GM12878 (cell line): Measurements from ENCODE around the gene TET2. TPM values are rescaled to one million over a fixed set of nuclear protein-coding genes. Genes with fewer than 3 reads are reported as not detected.
A peak's percentile ranks its signal among the peaks of the same experiment; 100 is the strongest.

ENCODE experiments used
- ATAC-seq: fragments of 200-7000 bp; cut with Tn5 transposase; 3 replicates; pipeline ENCODE4 v1.9.1; 2020; ENCODE audit warnings: mild to moderate bottlenecking, moderate library complexity
- BruUV-seq: library from RNA; stranded (reverse); fragments of 400-500 nt; replicated peaks from 2 replicates; lab custom pipeline; 2021; lab: Mats Ljungman, UMichigan
- CTCF ChIA-PET: fragments of 300-600 bp; sonication (Branson Sonifier 250); formaldehyde crosslinking; extraction: SDS; loops from one replicate; lab custom pipeline; 2021; ENCODE audit warnings: inconsistent platforms; lab: Yijun Ruan, JAX
- POLR2A ChIA-PET: fragments of 350-600 bp; formaldehyde crosslinking; extraction: SDS; loops from one replicate; lab custom pipeline; 2021; ENCODE audit warnings: inconsistent platforms; lab: Charles Lee
- RAD21 ChIA-PET: fragments of 300-600 bp; sonication (Branson Sonifier 250); formaldehyde crosslinking; loops from one replicate; lab custom pipeline; 2023; ENCODE audit warnings: antibody characterized with exemption; ENCODE audit not compliant: unreplicated experiment; lab: Charles Lee
- SMC1A ChIA-PET: fragments of 300-600 bp; sonication (Branson Sonifier 250); formaldehyde crosslinking; loops from one replicate; lab custom pipeline; 2023; ENCODE audit not compliant: unreplicated experiment, uncharacterized antibody; lab: Charles Lee
- DNase-seq: peaks from one replicate; pipeline ENCODE4 v3.0.0-alpha.2; 2011; ENCODE audit warnings: low read depth, low spot score
- FAIRE-seq: peaks from 3 replicates; lab custom pipeline; 2011; peaks lifted over from hg19 to GRCh38; lab: Jason Lieb, UNC
- H2AFZ ChIP-seq: 2 replicates; pipeline ENCODE4 v1.6.0; 2011; ENCODE audit warnings: low read depth, low read length, control low read depth; ENCODE audit not compliant: control insufficient read depth
- H3K27ac ChIP-seq: 2 replicates; pipeline ENCODE4 v1.5.1; 2011; ENCODE audit warnings: control low read depth; ENCODE audit not compliant: control insufficient read depth, insufficient read depth
- H3K27me3 ChIP-seq, 2 experiments: replicated peaks in 1 of 2; 2 replicates each; pipeline versions ENCODE4 v1.6.0 to v1.6.1; 2011; ENCODE audit warnings: low read length in 1 of 2; ENCODE audit not compliant: control insufficient read depth in 2 of 2, insufficient read depth in 2 of 2
- H3K36me3 ChIP-seq, 2 experiments: 2 replicates each; pipeline ENCODE4 v1.5.1; 2011; ENCODE audit warnings: low read length in 1 of 2; ENCODE audit not compliant: control insufficient read depth in 2 of 2, insufficient read depth in 2 of 2
- H3K4me1 ChIP-seq: 2 replicates; pipeline ENCODE4 v1.6.1; 2011; ENCODE audit warnings: mild to moderate bottlenecking, low read length, moderate library complexity, mixed read lengths; ENCODE audit not compliant: control insufficient read depth, insufficient read depth
- H3K4me2 ChIP-seq: 2 replicates; pipeline ENCODE4 v1.6.0; 2011; ENCODE audit warnings: control low read depth; ENCODE audit not compliant: control insufficient read depth, insufficient read depth
- H3K4me3 ChIP-seq: fragments of 200-600 bp; sonication (generic); 2 replicates; pipeline ENCODE4 v1.5.1; 2016
- H3K79me2 ChIP-seq: 2 replicates; pipeline ENCODE4 v1.6.0; 2011; ENCODE audit warnings: low read length; ENCODE audit not compliant: control insufficient read depth, insufficient read depth
- H3K9ac ChIP-seq: 2 replicates; pipeline ENCODE4 v1.8.0; 2011; ENCODE audit warnings: low read length, control low read depth, mixed read lengths; ENCODE audit not compliant: control insufficient read depth, insufficient read depth
- H3K9me3 ChIP-seq: replicated peaks from 3 replicates; pipeline ENCODE4 v1.5.1; 2011; ENCODE audit warnings: mild to moderate bottlenecking, low read length; ENCODE audit not compliant: control insufficient read depth, insufficient read depth
- H4K20me1 ChIP-seq: 2 replicates; pipeline ENCODE4 v1.6.0; 2011; ENCODE audit not compliant: control insufficient read depth, insufficient read depth
- BCLAF1 ChIP-seq: fragments of 450-650 bp; IDR thresholded peaks from 2 replicates; pipeline ENCODE4 v1.6.1; 2017; ENCODE audit warnings: antibody characterized with exemption, mild to moderate bottlenecking, moderate library complexity
- CBX3 ChIP-seq: fragments of 200-600 bp; sonication (generic); IDR thresholded peaks from 2 replicates; pipeline ENCODE4 v1.6.1; 2016; ENCODE audit warnings: low read depth, borderline replicate concordance
- MTA3 ChIP-seq: IDR thresholded peaks from 2 replicates; pipeline ENCODE4 v1.6.1; 2012; ENCODE audit warnings: low read length, inconsistent platforms, borderline replicate concordance
- NFXL1 ChIP-seq: fragments of 450-650 bp; IDR thresholded peaks from 2 replicates; pipeline ENCODE4 v1.6.1; 2017; ENCODE audit warnings: antibody characterized with exemption, mild to moderate bottlenecking, borderline replicate concordance
- PML ChIP-seq: IDR thresholded peaks from 2 replicates; pipeline ENCODE4 v1.6.1; 2012; ENCODE audit warnings: low read length, inconsistent platforms
- POLR2AphosphoS5 ChIP-seq: IDR thresholded peaks from 2 replicates; pipeline ENCODE4 v1.6.1; 2011; ENCODE audit warnings: mild to moderate bottlenecking, low read length, inconsistent platforms
- PRDM15 ChIP-seq: fragments of 450-650 bp; formaldehyde crosslinking; IDR thresholded peaks from 2 replicates; pipeline ENCODE4 v1.4.0; 2020; ENCODE audit warnings: mild to moderate bottlenecking, moderate library complexity
- STAT1 ChIP-seq: fragments of 450-650 bp; conservative IDR thresholded peaks from 2 replicates; pipeline ENCODE4 v1.6.1; 2014; ENCODE audit warnings: antibody characterized with exemption, mild to moderate bottlenecking
- USF2 ChIP-seq: IDR thresholded peaks from 2 replicates; pipeline ENCODE4 v1.6.1; 2011; ENCODE audit warnings: low read depth, low read length, improper control_type of control experiment, borderline replicate concordance
- YY1 ChIP-seq: IDR thresholded peaks from 2 replicates; pipeline ENCODE4 v1.6.1; 2011; ENCODE audit warnings: low read depth, mild to moderate bottlenecking, low read length
- WGBS: methylation state at CpG from one replicate; pipeline ENCODE4 v1.1.6; 2016; ENCODE audit warnings: low lambda C conversion rate; ENCODE audit not compliant: insufficient replicate concordance, insufficient coverage; ENCODE audit errors: missing lambda C conversion rate; 5-methylcytosine and 5-hydroxymethylcytosine counted together
- in situ Hi-C: fragments of 300-500 bp; cut with MboI; formaldehyde crosslinking; loops from 9 replicates; pipeline ENCODE4 v1.14.3; 2018; ENCODE audit warnings: mixed read lengths
- intact Hi-C: fragments of 100-400 bp; cut with micrococcal nuclease; formaldehyde crosslinking; loops from one replicate; pipeline ENCODE4 v1.14.2; 2022; ENCODE audit not compliant: unreplicated experiment
- polyA plus RNA-seq, 11 experiments: library from polyadenylated mRNA; depleted of rRNA in 4 of 11; unstranded in 6 of 11; stranded (reverse) in 5 of 11; fragments of >200 nt; fragmentation: Nextera tagmentation in 4 of 11; fragmentation: Illumina TruSeq in 1 of 11; extraction: Ambion mirVana in 4 of 11; extraction: Trizol in 1 of 11; gene quantifications; 1 replicate in 1 of 11; 2 replicates in 10 of 11; pipeline versions ENCODE4 v1.2.1 to v1.2.3, GENCODE V29; 2011 to 2016; ENCODE audit warnings: inconsistent platforms in 2 of 11, missing spikeins in 2 of 11, low read depth in 1 of 11
- total RNA-seq, 4 experiments: library from RNA; depleted of rRNA in 3 of 4; stranded (reverse); fragments of >200 nt in 3 of 4; fragmentation: Illumina TruSeq in 1 of 4; extraction: Trizol in 1 of 4; gene quantifications; 2 replicates each; pipeline versions ENCODE4 v1.2.1 to v1.2.3, GENCODE V29; 2013 to 2021

Gene TET2
- total and polyA plus RNA-seq, 10 of the 15 experiments (the other 5 are each of a cell fraction or from before 2014, with no cell fraction given): 3.7 to 49.0 (median 27.5) TPM

DNA sequence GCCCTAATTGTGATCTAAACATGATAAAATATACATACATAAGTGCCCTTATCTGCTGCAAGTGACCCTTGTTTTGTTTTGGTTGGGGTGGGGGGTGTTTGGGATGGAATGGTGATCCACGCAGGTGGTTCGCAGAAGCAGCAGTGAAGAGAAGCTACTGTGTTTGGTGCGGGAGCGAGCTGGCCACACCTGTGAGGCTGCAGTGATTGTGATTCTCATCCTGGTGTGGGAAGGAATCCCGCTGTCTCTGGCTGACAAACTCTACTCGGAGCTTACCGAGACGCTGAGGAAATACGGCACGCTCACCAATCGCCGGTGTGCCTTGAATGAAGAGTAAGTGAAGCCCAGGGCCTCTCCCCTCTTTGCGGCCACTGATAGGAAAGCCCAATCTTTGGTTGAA, 96.8 kb downstream of the TET2 start:
- peaks cover 2 to 26% of the 10 kb centered on the region in 2 experiments; a peak in 3 of 4 replicates for H3K36me3 ChIP-seq
- H2AFZ ChIP-seq: no peak overlapping the region
- H4K20me1 ChIP-seq: no peaks in the 10 kb centered on the region
- H3K4me2 ChIP-seq: no peak overlapping the region
- RAD21 ChIA-PET: no interaction called here
- SMC1A ChIA-PET: interaction anchor here (1.7 kb wide), 1 partner anchor 14 kb away, joined by 3 read pairs; no protein-coding TSS in a partner anchor
- 99% methylated on average over 13 of the region's 13 CpGs for WGBS
- no TSS peak for BruUV-seq
- no peak for ATAC-seq
- no peak for FAIRE-seq
- intact Hi-C loops (no loop called here), in situ Hi-C loops (no loop called here)
- H3K9me3 ChIP-seq: peaks cover 12% of the 10 kb centered on the region
- no peak overlapping the region for H3K27ac ChIP-seq
- no peak overlapping the region for H3K9ac ChIP-seq
- H3K27me3 ChIP-seq: no peaks in the 10 kb centered on the region
- POLR2A ChIA-PET: no interaction called here
- TF ChIP-seq USF2 (no peak), POLR2AphosphoS5 (0 out of 2 replicates have a peak, but pooled peaks have one; percentile 44), YY1 (no peak), CBX3 (no peak)
- DNase-seq: no peak
- H3K4me1 ChIP-seq: no peaks in the 10 kb centered on the region
- CTCF ChIA-PET: no interaction called here
- peaks cover 5% of the 10 kb centered on the region; the same call in 1 of the 2 replicates for H3K79me2 ChIP-seq
- no peak overlapping the region for H3K4me3 ChIP-seq

DNA sequence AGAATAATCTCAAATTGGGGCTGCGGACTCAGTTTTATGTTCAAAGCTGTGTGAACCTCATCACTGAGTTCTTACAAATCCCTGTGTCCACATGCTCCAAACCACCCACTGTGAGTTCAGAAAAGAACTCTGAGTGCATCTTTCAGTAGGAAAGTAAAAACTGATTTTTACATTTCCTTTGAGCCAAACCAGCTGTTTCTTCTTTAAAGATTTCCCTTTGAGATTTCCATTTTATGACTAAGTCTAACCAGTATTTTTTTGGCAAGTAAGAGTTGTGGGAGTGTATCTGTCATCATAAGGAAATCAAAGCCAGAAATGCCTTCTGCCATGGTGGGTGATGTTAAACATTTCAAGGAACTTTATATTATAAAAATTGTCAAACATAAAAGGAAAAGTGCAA, 100.0 kb downstream of the TET2 start:
- no peak for FAIRE-seq
- no peaks in the 10 kb centered on the region for H3K79me2 ChIP-seq
- ChIA-PET SMC1A (interaction anchor here (0.7 to 2.5 kb wide), 4 partner anchors 12 to 49 kb away, joined by 3 to 7 read pairs (median 6); no protein-coding TSS in a partner anchor), POLR2A (no interaction called here), CTCF (interaction anchor here (2.1 kb wide), 1 partner anchor 14 kb away, joined by 6 read pairs; no protein-coding TSS in a partner anchor), RAD21 (no interaction called here)
- no peak for ATAC-seq
- no peak overlapping the region for H3K27ac ChIP-seq
- H3K4me1 ChIP-seq: no peaks in the 10 kb centered on the region
- H4K20me1 ChIP-seq: no peaks in the 10 kb centered on the region
- no peak for DNase-seq
- H3K4me3 ChIP-seq: no peak overlapping the region
- BruUV-seq: no TSS peak
- H3K9me3 ChIP-seq: peaks cover 2% of the 10 kb centered on the region
- intact Hi-C loops (no loop called here), in situ Hi-C loops (no loop called here)
- H3K36me3 ChIP-seq: peaks cover 2 to 24% of the 10 kb centered on the region in 2 experiments
- no peaks in the 10 kb centered on the region for H3K27me3 ChIP-seq
- no peak overlapping the region for H2AFZ ChIP-seq
- H3K9ac ChIP-seq: no peak overlapping the region
- H3K4me2 ChIP-seq: no peak overlapping the region
- 100% methylated on average over 1 of the region's 1 CpG for WGBS
- TF ChIP-seq PML (no peak), STAT1 (no peak), BCLAF1 (no peak), NFXL1 (no peak), MTA3 (no peak), PRDM15 (CRISPR knock-in tag) (no peak)
